Measurements from ENCODE around the gene NTF3. TPM values are rescaled to one million over a fixed set of nuclear protein-coding genes. Genes with fewer than 3 reads are reported as not detected.

Gene NTF3
- total and polyA plus RNA-seq, 10 donors: 0.72 to 5.8 (median 2.7) TPM; not detected in 1

DNA sequence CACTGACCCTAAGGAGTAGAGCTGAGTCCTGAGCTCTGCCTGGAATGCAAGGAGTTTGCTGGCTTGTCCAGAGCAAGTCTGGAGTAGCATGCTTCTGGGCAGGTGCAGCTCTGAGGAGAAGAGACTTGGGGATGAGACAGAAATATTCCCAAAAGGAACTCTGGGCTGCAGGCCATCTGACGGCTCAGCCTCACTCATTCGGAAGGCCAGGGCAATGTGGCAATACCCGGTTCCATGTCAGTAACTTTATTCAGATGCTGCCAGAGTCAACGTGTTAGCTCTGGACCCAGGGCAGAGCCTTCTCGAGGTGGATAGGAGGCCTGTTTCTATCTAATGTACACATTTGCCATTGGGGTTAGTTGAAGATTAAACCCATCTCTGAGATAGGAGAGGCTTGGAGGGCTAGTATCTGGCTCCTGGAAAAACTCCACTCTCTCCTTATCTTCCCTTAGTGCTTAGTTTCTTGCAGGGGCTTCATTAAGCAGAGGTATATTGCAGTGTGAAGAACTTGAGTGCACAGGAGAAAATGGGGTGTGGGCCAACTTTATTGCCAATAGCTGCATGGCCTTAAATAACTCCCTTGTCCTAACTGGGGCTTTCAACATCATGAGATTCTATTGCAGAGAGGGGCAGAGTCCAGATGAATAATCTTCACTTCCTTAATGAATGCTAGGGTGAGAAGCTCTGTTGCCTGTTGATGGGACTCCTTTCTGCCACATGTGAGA lies 65.6 kb downstream of the NTF3 start:
- Histone ChIP-seq H3K27me3 (replicated peaks in 1 of 7) (peaks cover 0 to 7% (median 0%) of the 10 kb centered on the region in 7 donors), H3K4me1 (no peaks in the 10 kb centered on the region), H3K36me3 (no peaks in the 10 kb centered on the region), H3K4me3 (no peak overlapping the region), H3K27ac (no peak overlapping the region), H3K9me3 (no peaks in the 10 kb centered on the region)
- no peak for DNase-seq
- intact Hi-C loops (cut with DNase I; ENCODE audit: low total_unique reads): no loop called here
- 80 to 93% (median 87%) methylated on average over 2 to 5 of the region's 5 CpGs for WGBS, 5 donors
- TF ChIP-seq POLR2A (IDR thresholded peaks at IDR 0.05) (no peak), POLR2AphosphoS5 (IDR thresholded peaks at IDR 0.05) (no peak)
- TF ChIP-seq, protein P1, sequence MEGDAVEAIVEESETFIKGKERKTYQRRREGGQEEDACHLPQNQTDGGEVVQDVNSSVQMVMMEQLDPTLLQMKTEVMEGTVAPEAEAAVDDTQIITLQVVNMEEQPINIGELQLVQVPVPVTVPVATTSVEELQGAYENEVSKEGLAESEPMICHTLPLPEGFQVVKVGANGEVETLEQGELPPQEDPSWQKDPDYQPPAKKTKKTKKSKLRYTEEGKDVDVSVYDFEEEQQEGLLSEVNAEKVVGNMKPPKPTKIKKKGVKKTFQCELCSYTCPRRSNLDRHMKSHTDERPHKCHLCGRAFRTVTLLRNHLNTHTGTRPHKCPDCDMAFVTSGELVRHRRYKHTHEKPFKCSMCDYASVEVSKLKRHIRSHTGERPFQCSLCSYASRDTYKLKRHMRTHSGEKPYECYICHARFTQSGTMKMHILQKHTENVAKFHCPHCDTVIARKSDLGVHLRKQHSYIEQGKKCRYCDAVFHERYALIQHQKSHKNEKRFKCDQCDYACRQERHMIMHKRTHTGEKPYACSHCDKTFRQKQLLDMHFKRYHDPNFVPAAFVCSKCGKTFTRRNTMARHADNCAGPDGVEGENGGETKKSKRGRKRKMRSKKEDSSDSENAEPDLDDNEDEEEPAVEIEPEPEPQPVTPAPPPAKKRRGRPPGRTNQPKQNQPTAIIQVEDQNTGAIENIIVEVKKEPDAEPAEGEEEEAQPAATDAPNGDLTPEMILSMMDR (IDR thresholded peaks at IDR 0.05 in 8 of 11, conservative IDR thresholded peaks at IDR 0.05 in 3 of 11): no peak

GRCh38 chr12:5498076-5498475 lies 66.2 kb downstream of the NTF3 start:
- intact Hi-C loops (cut with DNase I; ENCODE audit: low total_unique reads): no loop called here

DNA sequence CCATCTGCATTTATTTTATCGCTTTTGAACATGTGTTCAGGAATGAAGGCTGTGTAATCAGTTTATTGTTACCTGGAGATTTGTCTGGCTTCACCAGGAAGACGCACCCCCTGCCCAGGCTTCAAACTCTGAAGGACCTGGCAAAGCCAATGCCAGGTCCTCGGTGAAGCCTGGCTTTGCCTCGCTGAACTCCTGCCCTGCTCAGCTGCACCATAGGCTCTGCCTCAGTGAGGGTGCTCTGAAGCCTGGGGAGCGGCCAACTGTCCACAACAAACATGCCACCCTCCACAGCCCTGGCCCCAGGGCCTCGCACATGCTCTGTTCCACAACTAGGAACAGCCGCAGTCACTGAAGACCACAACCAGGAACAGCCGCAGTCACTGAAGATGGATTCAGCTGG lies 66.9 kb downstream of the NTF3 start:
- intact Hi-C loops (cut with DNase I; ENCODE audit: low total_unique reads): no loop called here
- H3K4me1 ChIP-seq: no peaks in the 10 kb centered on the region
- peaks cover 0 to 7% (median 0%) of the 10 kb centered on the region in 7 donors for H3K27me3 ChIP-seq (replicated peaks in 1 of 7)
- TF ChIP-seq POLR2AphosphoS5 (IDR thresholded peaks at IDR 0.05) (no peak), POLR2A (IDR thresholded peaks at IDR 0.05) (no peak)
- TF ChIP-seq, protein P1 (IDR thresholded peaks at IDR 0.05 in 8 of 11, conservative IDR thresholded peaks at IDR 0.05 in 3 of 11): no peak
- H3K27ac ChIP-seq: no peak overlapping the region
- WGBS, 5 donors: 88 to 97% (median 93%) methylated on average over 8 of the region's 8 CpGs
- DNase-seq: no peak
- H3K36me3 ChIP-seq: no peaks in the 10 kb centered on the region
- H3K4me3 ChIP-seq: no peak overlapping the region
- no peaks in the 10 kb centered on the region for H3K9me3 ChIP-seq

More at GRCh38 chr12:5498076-5498475, 66.2 kb downstream of the NTF3 start:
- TF ChIP-seq POLR2A (IDR thresholded peaks at IDR 0.05): no peak
- TF ChIP-seq POLR2AphosphoS5 (IDR thresholded peaks at IDR 0.05): no peak
- TF ChIP-seq, protein P1 (IDR thresholded peaks at IDR 0.05 in 8 of 11, conservative IDR thresholded peaks at IDR 0.05 in 3 of 11): no peak
- no peaks in the 10 kb centered on the region for H3K36me3 ChIP-seq
- H3K27me3 ChIP-seq (replicated peaks in 1 of 7): peaks cover 0 to 7% (median 0%) of the 10 kb centered on the region in 7 donors
- no peak overlapping the region for H3K4me3 ChIP-seq
- no peaks in the 10 kb centered on the region for H3K9me3 ChIP-seq
- no peak for DNase-seq
- H3K4me1 ChIP-seq: no peaks in the 10 kb centered on the region
- 46 to 74% (median 66%) methylated on average over 3 of the region's 3 CpGs for WGBS, 5 donors
- no peak overlapping the region for H3K27ac ChIP-seq

DNA sequence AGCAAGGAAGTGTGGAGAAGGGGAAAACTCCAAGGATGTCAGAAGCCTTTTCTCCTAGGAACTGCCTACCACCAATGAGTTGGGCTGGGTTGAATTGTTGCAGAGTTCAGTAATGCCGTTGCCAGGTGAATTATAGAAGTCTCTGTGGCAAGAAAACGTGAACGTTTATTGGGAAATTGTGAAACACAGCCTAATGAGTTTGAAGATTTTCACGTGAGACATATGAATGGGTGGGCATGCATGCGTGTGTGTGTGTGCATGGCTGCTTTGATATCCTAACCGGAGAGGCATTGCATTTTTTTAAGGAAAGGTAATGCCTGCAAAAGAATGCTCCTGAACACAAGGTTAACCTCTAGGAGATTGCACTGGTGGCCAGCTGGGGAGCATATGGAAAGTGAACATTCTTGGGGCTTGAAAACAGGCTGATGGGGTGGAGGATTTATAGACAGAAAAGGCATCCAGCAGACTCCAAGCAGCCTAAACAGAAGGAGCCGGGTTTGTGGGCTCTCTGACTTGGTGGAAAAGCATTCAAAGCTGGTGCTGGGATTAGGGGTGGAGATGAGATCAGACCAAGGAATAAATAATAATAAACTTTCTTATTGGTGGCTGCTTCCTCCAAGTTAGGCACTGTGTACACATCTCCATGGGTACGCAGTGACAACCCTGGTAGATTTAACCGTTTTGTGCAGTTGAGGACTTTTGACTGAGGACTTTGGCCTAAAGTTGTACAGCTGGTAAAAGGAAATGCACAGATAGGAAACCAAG lies 67.8 kb downstream of the NTF3 start:
- no peaks in the 10 kb centered on the region for H3K4me1 ChIP-seq
- H3K27me3 ChIP-seq (replicated peaks in 1 of 7): peaks cover 0 to 7% (median 0%) of the 10 kb centered on the region in 7 donors
- no peak for DNase-seq
- H3K27ac ChIP-seq: no peak overlapping the region
- WGBS, 5 donors: 78 to 93% (median 82%) methylated on average over 9 of the region's 9 CpGs
- intact Hi-C loops (cut with DNase I; ENCODE audit: low total_unique reads): no loop called here
- no peak overlapping the region for H3K4me3 ChIP-seq
- no peaks in the 10 kb centered on the region for H3K36me3 ChIP-seq
- TF ChIP-seq POLR2AphosphoS5 (IDR thresholded peaks at IDR 0.05): no peak
- TF ChIP-seq, protein P1 (IDR thresholded peaks at IDR 0.05 in 8 of 11, conservative IDR thresholded peaks at IDR 0.05 in 3 of 11): no peak
- no peak for TF ChIP-seq POLR2A (IDR thresholded peaks at IDR 0.05)
- H3K9me3 ChIP-seq: no peaks in the 10 kb centered on the region

All from spleen (tissue), 11 donors.